ENCODE data around the gene ZSWIM8. TPM values are rescaled to one million over a fixed set of nuclear protein-coding genes. Genes with fewer than 3 reads are reported as not detected.

ZSWIM8 gene
- polyA plus RNA-seq, 2 of the 4 experiments (the other 2 are of a cell fraction): 24.3 to 44.5 TPM

GRCh38 chr10:73842349-73842748 lies 56.9 kb downstream of the ZSWIM8 start:
- FAIRE-seq: no peak
- no peak for TF ChIP-seq PBX3 (IDR thresholded peaks at IDR 0.05)
- no peak for TF ChIP-seq MAZ (IDR thresholded peaks at IDR 0.05; ENCODE audit: borderline replicate concordance, low read depth, low read length)
- TF ChIP-seq PHF8 (IDR thresholded peaks at IDR 0.05; ENCODE audit: borderline replicate concordance, low read depth): no peak
- no peak for TF ChIP-seq GATA3 (IDR thresholded peaks at IDR 0.05; ENCODE audit: borderline replicate concordance)
- TF ChIP-seq ESRRA (IDR thresholded peaks at IDR 0.05; ENCODE audit: borderline replicate concordance, low read length): no peak
- TF ChIP-seq HOXA7 (CRISPR knock-in tag; IDR thresholded peaks at IDR 0.05): no peak
- TF ChIP-seq BHLHE40 (IDR thresholded peaks at IDR 0.05; ENCODE audit: low read depth, low read length): no peak
- no peak for TF ChIP-seq E2F6 (IDR thresholded peaks at IDR 0.05; ENCODE audit: borderline replicate concordance, low read depth)
- TF ChIP-seq HEYL (CRISPR knock-in tag; IDR thresholded peaks at IDR 0.05): no peak
- no peak for TF ChIP-seq JUNB (IDR thresholded peaks at IDR 0.05)
- TF ChIP-seq MAX (IDR thresholded peaks at IDR 0.05): no peak
- TF ChIP-seq ATOH8 (CRISPR knock-in tag; IDR thresholded peaks at IDR 0.05; ENCODE audit: low read depth): no peak
- H3K4me3 ChIP-seq: no peak overlapping the region
- no peak for ATAC-seq
- ChIA-PET POLR2A (interaction anchor here (0.7 kb wide), 1 partner anchor 193 kb away, joined by 3 read pairs; no protein-coding TSS in a partner anchor), CTCF (interaction anchor here (1.0 to 32.3 kb wide), 4 partner anchors 8 to 39 kb away, joined by 4 to 565 read pairs (median 49); partner anchors contain the start of gene CAMK2G)
- 85% methylated on average over 11 of the region's 11 CpGs for WGBS (ENCODE audit: missing lambda C conversion rate)
- no peaks in the 10 kb centered on the region for H3K9me3 ChIP-seq
- H3K4me2 ChIP-seq: no peak overlapping the region
- H3K27ac ChIP-seq: no peak overlapping the region
- no peak for DNase-seq (ENCODE audit: low read depth in 1 of 2, low spot score in 1 of 2)
- peaks cover 9% of the 10 kb centered on the region; the same call in 2 of the 3 replicates for H3K4me1 ChIP-seq

GRCh38 chr10:73843261-73843660 lies 57.9 kb downstream of the ZSWIM8 start:
- DNase-seq (ENCODE audit: low read depth in 1 of 2, low spot score in 1 of 2) (peak in 1 of 2 experiments; percentile 30), FAIRE-seq (no peak), ATAC-seq (no peak)
- no peaks in the 10 kb centered on the region for H3K9me3 ChIP-seq
- 69% methylated on average over 5 of the region's 5 CpGs for WGBS (ENCODE audit: missing lambda C conversion rate)
- peaks cover 9% of the 10 kb centered on the region; the same call in 2 of the 3 replicates for H3K4me1 ChIP-seq
- CTCF ChIA-PET: interaction anchor here (1.0 to 32.3 kb wide), 5 partner anchors 8 to 238 kb away, joined by 3 to 565 read pairs (median 5); partner anchors contain the start of gene CAMK2G
- POLR2A ChIA-PET: no interaction called here
- no peak overlapping the region for H3K4me3 ChIP-seq
- no peak overlapping the region for H3K27ac ChIP-seq
- H3K4me2 ChIP-seq: no peak overlapping the region
- TF ChIP-seq POLR2AphosphoS2 (conservative IDR thresholded peaks at IDR 0.05; ENCODE audit: low read length) (no peak), SMC3 (IDR thresholded peaks at IDR 0.05) (no peak)

GRCh38 chr10:73847031-73847430 lies 61.6 kb downstream of the ZSWIM8 start:
- Histone ChIP-seq H3K4me3 (no peak overlapping the region), H3K4me1 (peaks cover 7% of the 10 kb centered on the region; the same call in 1 of the 3 replicates), H3K4me2 (no peak overlapping the region), H3K27ac (no peak overlapping the region), H3K9me3 (no peaks in the 10 kb centered on the region)
- ChIA-PET CTCF (interaction anchor here (0.8 to 32.3 kb wide), 13 partner anchors 8 to 258 kb away, joined by 3 to 565 read pairs (median 4); partner anchors contain the start of gene CAMK2G), POLR2A (no interaction called here)
- no peak for DNase-seq (ENCODE audit: low read depth in 1 of 2, low spot score in 1 of 2)
- ATAC-seq: no peak
- WGBS (ENCODE audit: missing lambda C conversion rate): 85% methylated on average over 7 of the region's 7 CpGs
- no peak for FAIRE-seq
- no peak for TF ChIP-seq HOXB13 (CRISPR knock-in tag; IDR thresholded peaks at IDR 0.05; ENCODE audit: low read depth)
- TF ChIP-seq NR3C1 (IDR thresholded peaks at IDR 0.05): no peak
- no peak for TF ChIP-seq MAZ (IDR thresholded peaks at IDR 0.05; ENCODE audit: borderline replicate concordance, low read depth, low read length)
- TF ChIP-seq RARB (CRISPR knock-in tag; IDR thresholded peaks at IDR 0.05): no peak
- no peak for TF ChIP-seq CEBPB (IDR thresholded peaks at IDR 0.05)
- no peak for TF ChIP-seq RNF2 (IDR thresholded peaks at IDR 0.05; ENCODE audit: borderline replicate concordance, low read depth)
- TF ChIP-seq CHD2 (IDR thresholded peaks at IDR 0.05; ENCODE audit: low read length, partially characterized antibody): no peak
- TF ChIP-seq BCL3 (IDR thresholded peaks at IDR 0.05): no peak
- TF ChIP-seq HES2 (IDR thresholded peaks at IDR 0.05): no peak
- no peak for TF ChIP-seq FOSL2 (IDR thresholded peaks at IDR 0.05)
- no peak for TF ChIP-seq FOSL2 (CRISPR knock-in tag; IDR thresholded peaks at IDR 0.05)
- TF ChIP-seq ATOH8 (CRISPR knock-in tag; IDR thresholded peaks at IDR 0.05; ENCODE audit: low read depth): no peak
- no peak for TF ChIP-seq JUN (IDR thresholded peaks at IDR 0.05)
- no peak for TF ChIP-seq HDAC2 (IDR thresholded peaks at IDR 0.05)
- no peak for TF ChIP-seq HMGXB4 (CRISPR knock-in tag; IDR thresholded peaks at IDR 0.05; ENCODE audit: borderline replicate concordance)
- no peak for TF ChIP-seq ZNF302 (CRISPR knock-in tag; IDR thresholded peaks at IDR 0.05)
